ENCODE results near the gene OR1I1.
A peak's percentile ranks its signal among the peaks of the same experiment; 100 is the strongest.
"Not testable (repeated sequence)": the region's sequence is repeated elsewhere in the genome, so short reads cannot be mapped to it uniquely, and the experiment has no call there.

The OR1I1 gene

GRCh38 chr19:15081911-15082310 is at the start of gene OR1I1:
OR1I1 (plus strand) TSS chr19:15082211; CDS start chr19:15087066, 4,855 bp downstream.
- no peak for DNase-seq (ENCODE audit: low read depth in 2 of 2)

GRCh38 chr19:15035795-15036311 is 46.2 kb upstream of the OR1I1 start:
- no peak for DNase-seq (ENCODE audit: low read depth in 2 of 2)

GRCh38 chr19:15037586-15037985 is 44.4 kb upstream of the OR1I1 start:
- no peak for DNase-seq (ENCODE audit: low read depth in 2 of 2)

GRCh38 chr19:15038294-15038693 is 43.7 kb upstream of the OR1I1 start:
- no peak for DNase-seq (ENCODE audit: low read depth in 2 of 2)

GRCh38 chr19:15042003-15042402 is 40.0 kb upstream of the OR1I1 start:
- no peak for DNase-seq (ENCODE audit: low read depth in 2 of 2)

- no peak for DNase-seq (ENCODE audit: low read depth in 2 of 2)
These were observed 39.2 kb upstream of the OR1I1 start for GRCh38 chr19:15042826-15043225.

- no peak for DNase-seq (ENCODE audit: low read depth in 2 of 2)
These were observed 36.5 kb upstream of the OR1I1 start for GRCh38 chr19:15045506-15045905.

GRCh38 chr19:15047680-15048079 is 34.3 kb upstream of the OR1I1 start:
- DNase-seq (ENCODE audit: low read depth in 2 of 2), result no peak

- no peak for DNase-seq (ENCODE audit: low read depth in 2 of 2)
These were observed 33.9 kb upstream of the OR1I1 start for GRCh38 chr19:15048128-15048527.

GRCh38 chr19:15048885-15049541 is 33.0 kb upstream of the OR1I1 start, which contains the start of gene CASP14:
CASP14 (plus strand) TSS chr19:15049480; CDS start chr19:15052252, 2,772 bp downstream.
- no peak for DNase-seq (ENCODE audit: low read depth in 2 of 2)

GRCh38 chr19:15050639-15051038 is 31.4 kb upstream of the OR1I1 start:
- DNase-seq (ENCODE audit: low read depth in 2 of 2), result no peak

GRCh38 chr19:15062036-15062435 is 20.0 kb upstream of the OR1I1 start:
- no peak for DNase-seq (ENCODE audit: low read depth in 2 of 2)

- DNase-seq (ENCODE audit: low read depth in 2 of 2), result not testable (repeated sequence)
These were observed 11.6 kb upstream of the OR1I1 start for GRCh38 chr19:15070386-15070785.

GRCh38 chr19:15072930-15073647 is 8.9 kb upstream of the OR1I1 start:
- no peak for DNase-seq (ENCODE audit: low read depth in 2 of 2)

- DNase-seq (ENCODE audit: low read depth in 2 of 2), result no peak
These were observed 7.6 kb upstream of the OR1I1 start for GRCh38 chr19:15074371-15074770.

- no peak for DNase-seq (ENCODE audit: low read depth in 2 of 2)
These were observed 6.2 kb upstream of the OR1I1 start for GRCh38 chr19:15075806-15076205.

GRCh38 chr19:15080002-15080401 is 2.0 kb upstream of the OR1I1 start:
- not testable (repeated sequence) for DNase-seq (ENCODE audit: low read depth in 2 of 2)

GRCh38 chr19:15087182-15087581 is 5.2 kb downstream of the OR1I1 start:
- no peak for DNase-seq (ENCODE audit: low read depth in 2 of 2)

GRCh38 chr19:15091918-15092753 is 10.1 kb downstream of the OR1I1 start:
- peak in 1 of 2 donors; percentile 19 for DNase-seq (ENCODE audit: low read depth in 2 of 2)

- no peak for DNase-seq (ENCODE audit: low read depth in 2 of 2)
These were observed 11.0 kb downstream of the OR1I1 start for GRCh38 chr19:15093001-15093400.

- no peak for DNase-seq (ENCODE audit: low read depth in 2 of 2)
These were observed 14.2 kb downstream of the OR1I1 start for GRCh38 chr19:15096223-15096622.

- not testable (repeated sequence) for DNase-seq (ENCODE audit: low read depth in 2 of 2)
These were observed 16.0 kb downstream of the OR1I1 start for GRCh38 chr19:15097980-15098379.

All from stimulated activated CD8-positive, alpha-beta memory T cell treated with anti-CD3 and anti-CD28 coated beads, Interleukin-15, amount 100 ng/mL, for 48 hours (primary cell).